T-helper 2 cell treated with Interferon-gamma antibody and Interleukin-4, amounts not matched to agents 100 ng/mL and 5 ng/mL, for 36 hours (primary cell): ENCODE data around the gene ZNF318. TPM values are rescaled to one million over a fixed set of nuclear protein-coding genes. Genes with fewer than 3 reads are reported as not detected.

Source experiments
- intact Hi-C: fragments of 100-400 bp; cut with micrococcal nuclease; formaldehyde crosslinking; loops from one replicate; pipeline ENCODE4 v1.15.1; 2023
- total RNA-seq: library from RNA; stranded (reverse); gene quantifications from 2 replicates; pipeline ENCODE4 v1.2.3, GENCODE V29; 2022

ZNF318 gene
- total RNA-seq, 1 donor from 2014 or later, result 12.1 TPM

- intact Hi-C loops, result no loop called here
Measured at GRCh38 chr6:43301081-43301870, 68.2 kb downstream of the ZNF318 start.

GRCh38 chr6:43299338-43300293, 69.8 kb downstream of the ZNF318 start:
- intact Hi-C loops, result no loop called here

- intact Hi-C loops, result no loop called here
Measured at GRCh38 chr6:43298565-43299337, 70.7 kb downstream of the ZNF318 start.

- intact Hi-C loops, result no loop called here
Measured at GRCh38 chr6:43297644-43298564, 71.5 kb downstream of the ZNF318 start, which contains the start of gene SLC22A7. Gene SLC22A7, plus strand, starts transcription at chr6:43298260. Its CDS starts 99 bp downstream, at chr6:43298359.

GRCh38 chr6:43296780-43297497, 72.5 kb downstream of the ZNF318 start:
- intact Hi-C loops, result no loop called here

- intact Hi-C loops, result no loop called here
Measured at GRCh38 chr6:43295456-43295855, 74.0 kb downstream of the ZNF318 start.

GRCh38 chr6:43294536-43294935, 74.9 kb downstream of the ZNF318 start:
- intact Hi-C loops, result no loop called here

- intact Hi-C loops, result no loop called here
Measured at GRCh38 chr6:43293698-43294097, 75.7 kb downstream of the ZNF318 start.

GRCh38 chr6:43292763-43293318, 76.6 kb downstream of the ZNF318 start:
- intact Hi-C loops, result no loop called here

GRCh38 chr6:43292341-43292740, 77.1 kb downstream of the ZNF318 start:
- intact Hi-C loops, result no loop called here

GRCh38 chr6:43291708-43292107, 77.7 kb downstream of the ZNF318 start:
- intact Hi-C loops, result no loop called here

GRCh38 chr6:43290905-43291355, 78.5 kb downstream of the ZNF318 start:
- intact Hi-C loops, result no loop called here

GRCh38 chr6:43290339-43290904, 79.0 kb downstream of the ZNF318 start:
- intact Hi-C loops, result no loop called here

- intact Hi-C loops, result no loop called here
Measured at GRCh38 chr6:43287717-43288679, 81.4 kb downstream of the ZNF318 start.

- intact Hi-C loops, result no loop called here
Measured at GRCh38 chr6:43286980-43287716, 82.3 kb downstream of the ZNF318 start.

GRCh38 chr6:43286456-43286979, 82.9 kb downstream of the ZNF318 start:
- intact Hi-C loops, result no loop called here
